HG03045 (cell line): ENCODE measurements around the gene IQSEC1.

Experiments
- ATAC-seq: cut with Tn5 transposase; IDR thresholded peaks from one replicate; pipeline ENCODE4 v1.9.1; 2021; ENCODE audit warnings: mild to moderate bottlenecking, moderate library complexity; ENCODE audit not compliant: unreplicated experiment

IQSEC1 gene

GRCh38 chr3:12943124-12944021 lies 129.9 kb downstream of the IQSEC1 start:
- ATAC-seq, result no peak

- no peak for ATAC-seq
These were observed 131.7 kb downstream of the IQSEC1 start for GRCh38 chr3:12941495-12942023.

- ATAC-seq, result no peak
These were observed 132.4 kb downstream of the IQSEC1 start for GRCh38 chr3:12940854-12941253.

- no peak for ATAC-seq
These were observed 134.1 kb downstream of the IQSEC1 start for GRCh38 chr3:12939137-12939536.

GRCh38 chr3:12938258-12938711 lies 134.9 kb downstream of the IQSEC1 start:
- no peak for ATAC-seq

GRCh38 chr3:12935861-12936830 lies 137.1 kb downstream of the IQSEC1 start:
- ATAC-seq, result no peak

GRCh38 chr3:12935023-12935860 lies 138.0 kb downstream of the IQSEC1 start:
- ATAC-seq, result no peak

- ATAC-seq, result no peak
These were observed 138.8 kb downstream of the IQSEC1 start for GRCh38 chr3:12934431-12934830.

GRCh38 chr3:12933901-12934300 lies 139.3 kb downstream of the IQSEC1 start:
- ATAC-seq, result no peak

GRCh38 chr3:12932754-12933153 lies 140.5 kb downstream of the IQSEC1 start:
- no peak for ATAC-seq

GRCh38 chr3:12932347-12932746 lies 140.9 kb downstream of the IQSEC1 start:
- ATAC-seq, result no peak

- ATAC-seq, result no peak
These were observed 141.8 kb downstream of the IQSEC1 start for GRCh38 chr3:12931273-12931905.

GRCh38 chr3:12929801-12930200 lies 143.4 kb downstream of the IQSEC1 start:
- no peak for ATAC-seq

GRCh38 chr3:12926660-12927059 lies 146.6 kb downstream of the IQSEC1 start:
- no peak for ATAC-seq

- no peak for ATAC-seq
These were observed 147.6 kb downstream of the IQSEC1 start for GRCh38 chr3:12925648-12926047.

- ATAC-seq, result no peak
These were observed 148.8 kb downstream of the IQSEC1 start for GRCh38 chr3:12924437-12924836.

GRCh38 chr3:12922881-12923431 lies 150.3 kb downstream of the IQSEC1 start:
- ATAC-seq, result no peak

- ATAC-seq, result no peak
These were observed 150.9 kb downstream of the IQSEC1 start for GRCh38 chr3:12922306-12922705.

GRCh38 chr3:12921736-12922135 lies 151.5 kb downstream of the IQSEC1 start:
- ATAC-seq, result no peak

- no peak for ATAC-seq
These were observed 152.3 kb downstream of the IQSEC1 start for GRCh38 chr3:12920967-12921366.
